HG03565 (cell line): ENCODE data around the gene DSTN.

Experiments
- ATAC-seq: cut with Tn5 transposase; IDR thresholded peaks from one replicate; pipeline ENCODE4 v1.9.1; 2021; ENCODE audit warnings: mild to moderate bottlenecking, moderate library complexity; ENCODE audit not compliant: unreplicated experiment

DSTN gene

DNA sequence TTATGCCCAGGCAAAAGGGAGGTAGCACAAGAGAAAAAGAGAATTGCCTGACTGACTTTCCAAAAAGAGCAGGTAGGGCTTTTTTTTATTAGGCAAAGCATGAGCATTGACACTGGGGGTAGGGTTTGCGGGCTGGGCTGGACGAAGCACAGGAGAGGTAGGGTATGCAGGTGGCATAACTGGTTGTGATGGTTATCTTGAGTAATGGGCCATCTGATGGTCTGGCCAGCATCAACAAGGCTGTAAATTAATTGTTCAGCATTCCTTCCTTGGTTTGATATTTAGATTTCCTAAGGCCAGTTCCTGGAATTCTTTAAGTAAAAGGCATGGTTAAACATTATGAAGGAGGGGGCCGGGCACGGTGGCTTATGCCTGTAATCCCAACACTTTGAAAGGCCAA lies 24.7 kb upstream of the DSTN start:
- no peak for ATAC-seq

DNA sequence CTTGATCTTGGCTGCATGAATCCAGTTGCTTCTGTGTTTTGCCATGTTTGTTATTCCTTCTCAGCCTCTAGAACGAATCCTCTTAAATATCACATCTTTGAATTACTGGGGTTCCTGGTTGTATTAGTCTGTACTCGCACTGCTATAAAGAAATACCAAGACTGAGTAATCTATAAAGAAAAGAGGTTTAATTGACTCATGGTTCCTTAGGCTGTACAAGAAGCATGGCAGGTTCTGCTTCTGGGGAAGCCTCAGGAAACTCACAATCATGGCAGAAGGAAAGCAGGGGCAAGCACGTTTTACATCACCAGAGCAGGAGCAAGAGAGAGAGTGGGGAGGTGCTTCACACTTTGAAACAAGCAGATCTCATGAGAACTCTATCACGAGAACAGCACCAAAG lies 20.7 kb upstream of the DSTN start:
- no peak for ATAC-seq

DNA sequence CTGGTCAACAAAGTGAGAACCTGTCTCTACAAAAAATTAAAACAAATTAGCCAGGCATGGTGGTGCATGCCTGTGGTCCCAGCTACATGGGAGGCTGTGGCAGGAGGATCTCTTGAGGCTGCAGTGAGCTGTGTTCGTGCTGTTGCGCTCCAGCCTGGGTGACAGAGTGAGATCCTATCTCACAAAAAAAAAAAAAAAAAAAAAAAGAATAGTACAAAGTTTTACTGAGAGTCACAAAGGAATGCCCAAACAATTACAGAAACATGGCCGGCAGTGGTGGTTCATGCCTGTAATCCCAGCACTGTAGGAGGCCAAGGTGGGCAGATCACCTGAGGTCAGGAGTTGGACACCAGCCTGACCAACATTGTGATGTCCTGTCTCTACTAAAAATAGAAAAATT lies 14.8 kb upstream of the DSTN start:
- ATAC-seq, result no peak

DNA sequence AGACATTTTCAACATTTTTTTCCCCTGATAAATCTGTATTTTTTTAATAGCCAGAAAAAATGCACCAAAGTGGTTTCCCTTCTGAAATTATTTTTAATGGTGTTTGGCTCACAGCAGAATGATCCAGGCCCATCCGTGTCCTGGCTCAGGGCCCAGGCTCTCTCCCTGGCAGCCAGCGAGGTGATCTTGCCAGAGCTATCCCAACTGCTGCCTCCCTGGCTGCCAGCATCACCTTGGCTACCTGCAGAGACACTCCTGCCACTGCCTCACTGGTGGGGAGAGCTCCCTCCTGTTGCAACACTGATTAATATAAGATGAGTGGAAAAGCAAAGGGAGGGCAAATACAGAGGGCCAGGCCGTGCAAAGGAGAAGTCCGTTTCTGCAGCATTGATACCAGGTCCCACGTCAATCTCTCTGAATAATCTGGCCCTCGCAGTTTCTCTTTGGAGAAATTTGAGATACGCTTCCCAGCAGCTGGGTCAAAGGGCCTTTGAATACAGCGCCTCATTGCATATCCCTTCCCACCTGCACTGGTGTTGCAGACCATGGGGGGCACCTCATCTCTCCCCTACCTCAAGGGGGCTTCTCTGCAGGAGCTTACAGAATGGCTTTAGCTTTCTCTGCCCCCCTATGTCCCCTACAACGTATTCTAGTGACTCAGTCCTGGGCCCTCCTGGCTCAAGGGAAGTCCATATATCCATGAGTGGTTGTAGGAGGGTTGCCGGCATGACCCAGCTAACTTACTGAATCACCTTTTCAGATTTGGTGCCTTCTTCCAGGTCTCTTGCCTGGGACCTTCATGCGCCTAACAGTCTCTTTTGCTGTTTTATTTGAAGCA lies 12.8 kb upstream of the DSTN start:
- no peak for ATAC-seq

DNA sequence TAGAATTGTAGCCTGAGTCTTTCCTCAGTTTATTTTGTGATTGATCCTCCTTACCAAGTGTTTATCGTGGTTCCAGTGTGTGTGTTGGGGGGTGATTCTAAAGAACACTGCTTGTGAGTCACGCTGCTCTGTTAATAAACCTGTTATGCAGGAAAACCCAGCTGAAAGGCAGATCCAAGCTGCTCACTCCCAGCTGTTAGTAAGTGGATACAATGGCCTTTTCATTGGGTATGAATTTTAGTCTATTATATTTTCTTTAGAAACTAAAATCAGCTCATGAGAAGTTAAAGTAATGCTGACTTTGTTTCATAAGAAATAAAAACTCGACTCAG lies 12.2 kb upstream of the DSTN start:
- no peak for ATAC-seq

DNA sequence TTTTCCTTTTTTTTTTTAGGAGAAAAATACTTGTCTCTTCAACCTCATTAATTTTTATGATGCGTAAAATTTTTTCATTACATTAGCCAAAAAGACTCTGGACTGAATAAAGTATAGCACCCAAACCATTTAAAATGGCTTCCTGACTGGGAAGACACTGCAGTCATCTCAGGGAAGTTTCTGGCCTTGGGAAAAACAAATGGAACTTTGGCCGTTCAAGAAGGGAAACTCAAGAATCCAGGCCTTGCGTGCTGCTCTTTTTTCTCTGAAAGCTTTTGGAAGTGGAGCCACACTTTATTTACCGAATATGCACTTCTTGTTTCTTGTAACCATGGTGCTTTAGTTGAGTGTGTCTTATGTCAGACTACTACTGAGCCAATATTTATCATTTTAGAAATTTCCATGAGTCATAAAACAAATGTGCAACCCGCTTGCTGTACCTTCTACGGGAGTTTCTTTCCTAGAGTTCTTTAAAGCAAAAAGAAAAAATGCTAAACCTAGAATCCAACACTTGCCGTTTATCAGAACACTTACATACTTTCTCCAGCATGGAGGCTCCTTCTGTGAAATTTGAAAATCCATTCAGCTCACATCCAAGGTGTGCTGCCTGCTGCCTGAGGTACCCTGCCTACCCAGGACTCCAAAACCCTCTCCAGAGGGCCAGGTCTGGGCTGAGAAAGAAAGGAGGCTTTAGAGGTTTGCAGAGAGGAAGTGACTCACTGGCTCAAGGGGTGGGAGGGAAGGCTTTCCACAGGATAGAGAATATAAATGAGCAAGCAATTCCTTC lies 11.5 kb upstream of the DSTN start:
- no peak for ATAC-seq

DNA sequence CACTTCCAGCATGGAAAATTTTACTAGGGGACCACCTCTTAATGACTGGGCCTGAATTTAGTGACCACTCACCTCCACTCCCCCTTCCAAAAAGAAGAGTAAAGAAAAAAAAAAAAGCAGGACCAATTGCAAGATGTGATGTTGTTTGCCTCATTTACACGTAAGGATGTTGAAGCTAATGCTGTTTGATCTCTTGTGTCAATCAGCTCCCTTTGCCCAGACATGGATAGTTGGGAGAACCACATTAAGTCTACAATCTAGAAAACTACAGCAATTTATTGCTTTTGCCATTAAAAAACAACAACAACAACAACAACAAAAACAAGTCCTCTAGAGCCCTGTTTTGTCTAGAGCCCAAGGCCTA lies 11.0 kb upstream of the DSTN start:
- no peak for ATAC-seq

DNA sequence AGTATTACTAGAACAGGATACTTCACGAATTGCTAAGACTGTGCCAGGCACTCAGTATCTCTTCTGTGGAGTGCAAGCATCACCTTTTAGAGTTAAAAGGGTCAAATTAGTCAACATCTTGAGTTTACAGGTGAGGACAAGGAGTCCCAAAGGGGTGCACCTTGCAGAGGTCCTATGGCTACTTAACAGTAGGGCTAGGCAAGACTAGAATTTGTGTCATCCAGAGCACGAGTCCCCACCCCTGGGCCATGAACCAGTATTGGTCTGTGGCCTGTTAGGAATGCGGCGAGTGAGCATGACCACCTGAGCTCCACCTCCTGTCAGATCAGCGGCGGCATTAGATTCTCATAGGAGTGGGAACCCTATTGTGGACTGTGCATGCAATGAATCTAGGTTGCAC lies 10.5 kb upstream of the DSTN start:
- no peak for ATAC-seq

DNA sequence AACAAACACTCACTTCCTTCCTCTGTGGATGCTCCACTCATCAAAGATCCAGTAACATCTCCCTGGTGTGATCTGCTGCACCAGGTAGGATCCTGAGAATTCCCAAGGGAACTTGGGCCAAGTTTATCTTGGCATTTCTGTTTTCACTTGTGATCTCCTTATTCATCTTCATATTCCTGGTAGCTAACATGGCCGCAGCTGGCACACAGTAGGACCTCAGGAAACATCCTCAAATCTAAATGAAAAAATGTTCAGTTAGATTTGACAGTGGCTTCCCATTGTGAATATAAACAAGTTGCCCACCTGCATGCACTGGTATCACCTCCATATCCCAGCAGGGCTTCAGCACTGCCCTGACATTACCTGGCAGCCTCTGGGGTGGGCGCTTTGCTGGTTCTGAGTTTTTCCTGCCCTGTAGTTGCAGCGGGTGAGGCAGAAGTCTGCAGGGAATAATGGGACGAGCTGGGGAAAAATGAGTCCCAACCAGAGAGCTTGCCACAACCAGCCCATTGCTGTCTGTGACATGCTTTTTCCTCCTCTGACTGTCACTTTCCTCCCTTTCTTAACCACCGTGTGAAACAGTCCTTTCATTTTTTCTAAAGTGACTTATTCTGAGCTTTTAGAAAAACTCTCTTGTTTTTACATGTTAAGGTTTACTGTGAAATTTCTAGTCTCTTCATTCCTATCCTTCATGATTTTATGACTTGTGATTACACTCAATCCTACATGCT lies 9.4 kb upstream of the DSTN start:
- ATAC-seq, result no peak

DNA sequence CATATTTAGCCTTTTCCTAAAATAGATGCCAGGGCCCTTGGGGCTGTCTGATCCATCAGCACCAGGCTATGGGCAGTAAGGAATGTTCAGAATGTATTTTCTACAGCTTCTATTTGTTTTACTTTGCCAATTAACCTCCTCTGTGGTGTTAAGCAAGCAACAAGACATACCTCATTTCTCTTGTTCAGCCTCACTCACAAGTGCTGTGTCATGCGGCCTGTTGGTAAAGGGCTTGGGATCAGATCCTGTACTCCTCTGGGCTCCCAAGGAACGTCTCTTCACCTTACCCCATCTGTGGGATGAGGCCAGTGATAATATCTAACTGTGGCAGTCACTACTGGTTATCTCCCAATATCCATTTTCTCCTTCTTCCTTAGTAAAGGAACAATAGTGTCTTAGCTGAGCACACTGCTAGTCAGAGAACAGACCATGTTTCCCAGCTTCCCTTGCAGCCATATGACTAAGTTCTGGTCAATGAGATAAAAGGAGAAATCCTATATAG lies 7.0 kb upstream of the DSTN start:
- no peak for ATAC-seq

DNA sequence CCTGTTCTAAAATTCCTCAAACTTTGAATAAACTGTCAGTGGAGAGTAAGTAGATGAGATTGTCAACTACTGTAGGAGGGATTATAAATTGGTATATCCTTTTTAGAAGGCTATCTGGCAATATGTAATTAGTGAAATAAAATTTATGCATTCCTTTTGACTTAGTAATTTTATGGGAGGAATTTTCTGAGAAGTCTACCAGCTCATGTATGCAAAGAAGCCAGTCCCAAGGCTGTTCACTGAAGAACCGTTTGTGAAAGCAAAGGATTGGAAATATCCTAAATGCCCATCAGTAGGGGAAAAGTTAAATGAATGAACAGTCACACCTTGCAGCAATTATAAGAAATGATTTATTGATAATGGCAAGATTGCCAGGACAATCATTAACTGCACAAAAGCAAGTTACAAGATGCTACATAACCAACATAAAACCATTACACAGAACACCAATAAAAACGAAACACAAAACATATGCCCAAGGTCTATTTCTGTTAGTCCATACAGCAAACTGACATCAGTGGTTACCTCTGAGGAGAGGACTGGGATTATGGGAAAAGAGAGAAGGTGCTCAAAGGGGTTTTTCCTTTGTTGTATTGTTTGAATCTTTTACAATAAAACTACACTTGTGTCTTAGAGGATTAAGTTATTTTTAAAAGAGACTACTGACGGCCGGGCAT lies 4.6 kb upstream of the DSTN start:
- no peak for ATAC-seq

DNA sequence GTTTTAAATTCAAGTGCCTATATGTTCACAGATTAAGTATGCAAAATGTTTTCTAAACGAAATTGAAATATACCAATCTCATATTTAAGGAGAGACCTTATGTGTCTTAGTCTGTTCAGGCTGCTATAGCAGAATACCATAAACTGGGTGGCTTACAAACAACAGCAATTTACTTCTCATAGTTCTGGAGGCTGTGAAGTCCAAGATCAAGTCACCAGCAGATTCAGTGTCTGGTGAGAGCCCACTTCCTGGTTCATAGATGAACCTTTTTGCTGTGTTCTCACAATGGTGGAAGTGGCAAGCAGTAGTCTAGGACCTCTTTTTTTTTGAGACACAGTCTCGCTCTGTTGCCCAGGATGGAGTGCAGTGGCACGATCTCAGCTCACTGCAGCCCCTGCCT lies 3.5 kb upstream of the DSTN start:
- ATAC-seq, result no peak

DNA sequence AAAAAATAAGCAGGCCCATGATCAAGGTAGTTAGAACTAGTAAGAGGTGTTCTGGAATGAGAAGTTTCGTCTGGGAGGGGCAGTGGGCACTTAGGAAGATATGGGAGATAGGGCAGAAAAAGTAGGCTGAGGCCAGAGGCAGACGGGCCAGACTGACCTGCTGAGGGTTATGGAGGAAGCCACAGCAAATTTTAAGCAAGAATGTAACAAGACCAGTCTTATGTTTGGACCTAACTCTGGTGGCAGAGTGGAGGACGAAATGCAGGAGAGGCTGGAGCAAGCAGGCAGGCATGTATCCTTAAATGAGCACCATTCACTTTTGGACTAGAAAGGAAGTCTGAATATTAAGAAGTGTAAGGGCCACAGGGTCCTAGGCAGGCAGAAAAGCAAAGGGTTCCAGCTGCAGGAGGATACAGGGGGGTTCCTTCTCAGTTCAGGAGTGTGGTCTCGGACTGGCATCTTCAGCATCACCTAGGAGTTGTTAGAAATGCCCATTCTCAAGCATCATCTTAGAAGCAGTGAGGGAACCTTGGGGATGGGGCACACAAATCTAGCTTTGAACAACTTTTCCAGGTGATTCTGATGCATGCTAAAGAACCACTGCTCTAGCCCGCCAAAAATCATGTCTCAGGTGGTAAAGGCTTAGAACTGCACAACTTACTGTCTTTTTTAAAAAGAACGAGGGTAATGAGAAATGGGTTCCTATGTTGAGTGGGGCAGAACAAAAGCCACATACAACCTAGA lies 1.7 kb upstream of the DSTN start:
- no peak for ATAC-seq

DNA sequence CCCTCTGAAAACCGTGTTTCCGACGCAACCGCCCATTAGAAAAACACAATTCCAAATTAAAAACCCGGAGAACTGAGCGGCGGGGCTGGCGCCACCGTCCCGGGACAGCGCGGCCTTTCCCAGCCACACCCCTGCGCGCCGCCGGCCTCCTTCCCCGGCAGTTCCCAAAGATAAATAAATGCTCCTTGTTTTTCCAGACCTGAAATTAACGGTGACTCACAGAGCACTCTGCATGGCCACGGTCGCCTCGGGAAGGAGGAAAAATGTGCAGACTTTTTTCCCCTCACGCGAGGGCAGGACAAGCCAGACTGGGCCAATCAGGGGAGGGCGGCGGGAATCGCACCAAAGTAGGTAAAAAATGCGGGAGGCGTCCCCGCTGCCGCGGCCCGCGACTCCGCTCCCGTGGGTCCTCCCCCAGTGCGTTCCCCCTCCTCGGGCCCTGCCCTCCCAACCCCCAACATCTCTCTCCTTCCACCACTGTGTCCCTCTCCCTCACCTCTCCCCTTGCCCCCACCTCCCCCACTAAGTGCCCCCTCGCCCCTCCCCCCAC lies 828 bp upstream of the DSTN start:
- no peak for ATAC-seq

DNA sequence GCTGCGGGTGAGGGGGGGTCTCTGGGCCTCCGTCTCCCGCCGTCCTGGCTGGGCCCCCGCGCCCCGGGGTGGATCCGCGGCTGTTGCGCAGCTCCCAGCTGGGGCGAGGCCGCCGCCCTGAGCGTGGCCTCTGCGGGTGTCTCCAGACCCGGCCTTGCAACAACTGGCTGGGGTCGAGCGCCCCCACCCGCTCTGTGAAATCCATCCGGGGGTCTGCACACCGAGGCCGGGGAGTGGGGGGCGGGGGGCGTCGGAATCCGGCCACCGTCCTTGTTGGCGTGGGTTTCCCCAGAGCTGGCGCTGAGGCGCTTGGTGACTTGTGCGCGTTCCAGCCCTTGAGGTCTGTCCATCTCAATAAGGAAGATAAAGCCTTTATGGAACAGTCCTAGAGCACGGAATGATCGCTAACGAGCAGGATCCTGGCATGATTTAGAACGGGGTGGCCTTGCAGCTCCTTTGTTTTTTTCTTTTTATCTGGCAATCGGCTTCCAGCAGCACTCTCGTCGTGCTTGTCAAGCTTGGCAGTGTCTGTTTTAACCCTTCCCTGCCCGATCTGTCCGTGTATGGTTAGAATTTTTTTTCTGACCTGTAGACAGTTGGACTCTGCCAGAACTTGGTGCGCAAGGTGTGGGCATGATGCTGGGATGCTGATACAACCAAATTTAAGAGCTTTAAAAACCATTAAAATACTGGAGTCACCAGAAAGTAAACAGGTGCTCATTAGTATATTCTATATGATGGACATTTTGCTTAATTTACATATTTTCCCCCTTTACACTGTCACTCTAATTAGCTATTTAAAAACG lies 675 bp downstream of the DSTN start:
- ATAC-seq, result no peak

DNA sequence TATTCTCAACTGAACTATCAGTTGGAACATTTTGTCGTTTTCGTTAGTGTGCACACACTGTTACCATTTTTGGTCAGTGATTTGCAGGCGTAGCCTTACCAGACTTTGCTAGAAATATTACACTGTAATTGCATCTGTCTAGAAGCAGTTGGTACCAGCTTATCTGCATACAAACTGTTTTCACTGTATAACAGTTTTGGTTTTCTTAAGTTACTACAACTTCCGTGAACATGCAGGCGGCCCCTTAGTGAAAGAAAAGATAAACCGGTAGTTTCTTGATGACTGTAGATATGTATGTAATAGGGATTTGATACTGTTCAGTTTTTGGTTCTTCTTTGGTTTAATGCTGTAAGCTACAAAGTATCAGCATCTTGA lies 1.3 kb downstream of the DSTN start:
- no peak for ATAC-seq

DNA sequence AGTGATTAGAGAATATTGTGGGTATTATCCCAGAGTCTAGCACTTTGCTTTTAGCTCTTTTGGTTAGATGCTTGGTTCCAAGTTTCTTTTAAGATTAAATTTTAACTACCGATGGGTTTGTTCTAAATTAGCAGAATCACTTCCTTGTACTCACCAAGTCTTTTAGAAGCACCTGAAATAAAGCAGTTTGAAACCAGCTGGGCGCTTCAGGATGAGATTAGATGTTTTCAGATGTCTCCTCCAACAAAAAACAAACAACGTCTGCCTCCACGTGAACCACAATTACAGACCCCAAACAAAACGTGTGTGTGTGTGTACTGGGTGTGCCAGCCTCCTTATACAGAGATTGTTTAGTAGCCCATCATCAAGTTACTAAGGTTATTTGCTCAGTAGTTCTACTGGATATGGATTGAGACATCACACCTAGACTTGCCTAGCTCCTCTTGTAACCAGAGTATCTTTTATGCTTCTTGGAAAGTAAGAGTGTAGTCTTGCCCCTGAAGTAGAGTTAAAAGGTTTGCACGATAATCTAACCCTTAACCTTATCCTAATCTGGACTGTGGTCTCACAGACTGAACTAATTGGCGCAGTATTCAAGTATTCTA lies 2.3 kb downstream of the DSTN start:
- ATAC-seq, result no peak

DNA sequence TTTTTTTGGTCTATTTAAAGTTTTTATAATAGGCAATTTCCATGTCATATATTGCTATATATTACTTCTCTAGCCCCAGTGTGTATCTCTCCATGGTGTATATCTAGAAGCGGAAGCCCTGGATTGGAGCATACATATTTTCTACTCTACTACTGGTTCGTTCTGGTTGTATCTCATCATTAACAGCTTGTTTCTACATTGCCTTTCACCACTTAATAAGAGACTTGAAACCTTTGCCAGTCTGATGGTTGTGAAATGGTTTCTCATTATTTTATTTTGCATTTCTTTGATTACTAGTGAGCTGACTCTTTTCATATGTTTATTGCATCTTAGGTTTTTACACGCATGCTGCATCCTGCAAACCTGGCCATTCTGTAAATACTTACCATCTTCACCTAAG lies 3.6 kb downstream of the DSTN start:
- no peak for ATAC-seq

DNA sequence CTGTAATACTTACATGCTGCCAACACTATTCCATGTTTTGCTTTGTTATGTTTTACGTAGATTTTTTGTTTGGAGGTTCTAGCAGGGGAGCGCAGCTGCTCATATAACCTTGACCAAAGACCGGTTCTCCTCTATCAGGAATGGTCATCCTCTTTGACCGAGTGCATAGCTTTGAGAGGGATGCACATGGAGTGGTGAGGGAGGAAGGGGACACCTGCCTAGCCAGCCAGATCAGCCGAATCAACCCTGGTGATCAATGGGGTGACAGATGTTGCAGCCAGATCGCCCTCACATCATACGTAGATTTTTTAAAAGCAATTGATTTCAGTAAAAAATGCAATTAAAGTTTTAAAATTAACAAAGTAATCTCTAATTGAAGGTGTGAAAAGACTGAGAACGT lies 6.3 kb downstream of the DSTN start:
- no peak for ATAC-seq
